GM19240 (cell line): ENCODE results near the gene ELOVL1.

Source experiments
- DNase-seq: peaks from one replicate; pipeline ENCODE4 v3.0.0; 2011; ENCODE audit warnings: low spot score; ENCODE audit not compliant: insufficient read length

The ELOVL1 gene

DNA sequence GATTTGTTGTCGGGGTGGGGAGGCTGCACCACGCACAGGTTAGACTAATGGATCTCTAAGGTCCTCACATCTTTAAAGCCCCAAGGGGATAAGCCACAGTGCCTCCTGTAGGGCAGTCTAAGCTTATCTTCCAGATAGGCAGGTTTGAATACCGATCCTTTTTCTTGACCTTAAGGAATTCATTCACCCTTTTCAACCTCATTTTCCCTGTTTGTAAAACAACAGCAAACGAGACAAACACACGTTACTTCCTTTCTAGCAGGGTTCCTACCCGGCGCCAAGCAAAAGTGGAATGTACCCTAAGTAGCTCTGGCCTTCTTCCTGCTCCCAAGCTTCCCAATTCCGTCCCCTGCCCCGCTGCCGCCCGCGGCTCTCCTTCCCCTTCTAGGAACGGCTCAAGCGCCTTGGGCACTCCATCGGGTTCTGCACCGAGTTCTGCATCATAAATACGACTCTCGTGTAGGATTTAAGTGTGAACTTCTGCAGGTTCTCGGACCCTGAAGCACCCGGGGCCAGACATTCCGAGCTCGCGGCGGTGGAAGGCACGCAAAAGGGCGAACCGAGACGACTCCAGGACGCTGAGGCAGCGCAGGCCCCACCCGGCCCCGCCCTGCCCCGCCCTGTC, 9.6 kb downstream of the ELOVL1 start:
- no peak for DNase-seq

DNA sequence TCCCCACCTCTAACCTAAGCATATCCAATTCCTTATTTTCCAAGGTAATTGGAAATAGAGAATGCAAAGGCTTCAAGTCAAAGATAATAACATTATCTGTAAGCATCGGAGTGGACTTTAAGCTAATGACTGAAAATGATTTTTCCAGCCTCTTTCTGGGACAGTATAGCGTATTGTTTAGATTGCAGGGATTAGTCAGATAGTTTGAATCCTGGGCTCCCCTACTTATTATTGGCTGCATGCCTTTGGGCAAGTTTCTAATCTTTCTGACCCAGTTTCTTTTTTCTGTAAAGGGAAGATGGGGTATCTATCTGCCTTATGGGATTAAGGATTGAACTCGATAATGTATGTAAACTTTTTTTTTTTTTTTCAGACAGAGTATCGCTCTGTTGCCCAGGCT, 10.6 kb downstream of the ELOVL1 start:
- DNase-seq: no peak

DNA sequence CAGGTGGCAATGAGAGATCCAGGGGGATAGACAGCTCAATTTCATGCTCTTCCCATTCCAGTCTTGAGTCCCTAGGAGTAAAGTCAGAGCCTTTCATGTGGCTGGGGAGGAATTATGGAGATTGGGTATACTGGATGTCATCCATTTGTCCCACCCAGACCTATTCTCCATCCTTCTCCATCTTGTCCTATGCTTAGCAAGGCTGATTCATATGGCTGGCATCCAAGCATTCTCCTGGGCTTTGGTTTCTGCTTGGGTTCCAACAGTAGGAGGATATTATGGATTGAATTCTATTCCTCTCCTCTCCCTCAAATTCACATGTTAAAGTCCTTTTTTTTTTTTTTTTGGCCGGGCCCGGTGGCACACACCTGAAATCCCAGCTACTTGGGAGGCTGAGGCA, 12.9 kb downstream of the ELOVL1 start:
- no peak for DNase-seq

DNA sequence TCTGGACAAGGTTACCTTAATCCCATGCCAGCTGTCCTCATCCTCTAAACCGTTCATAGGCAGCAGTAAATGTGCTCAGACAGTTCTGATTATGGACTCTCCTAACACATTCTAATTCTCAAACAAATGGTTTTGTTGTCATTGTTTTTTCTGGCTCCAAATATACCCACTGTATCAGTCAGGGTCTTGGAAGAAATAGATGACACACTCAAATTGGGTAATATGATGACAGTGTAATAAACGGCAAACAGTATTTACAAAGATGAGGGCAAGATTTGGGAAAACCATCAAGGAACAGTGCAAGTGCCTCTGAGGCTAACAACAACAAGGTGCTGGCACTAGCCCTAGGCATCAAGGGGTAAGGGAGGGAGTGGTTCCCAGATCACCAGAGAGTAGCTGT, 13.3 kb downstream of the ELOVL1 start:
- no peak for DNase-seq

DNA sequence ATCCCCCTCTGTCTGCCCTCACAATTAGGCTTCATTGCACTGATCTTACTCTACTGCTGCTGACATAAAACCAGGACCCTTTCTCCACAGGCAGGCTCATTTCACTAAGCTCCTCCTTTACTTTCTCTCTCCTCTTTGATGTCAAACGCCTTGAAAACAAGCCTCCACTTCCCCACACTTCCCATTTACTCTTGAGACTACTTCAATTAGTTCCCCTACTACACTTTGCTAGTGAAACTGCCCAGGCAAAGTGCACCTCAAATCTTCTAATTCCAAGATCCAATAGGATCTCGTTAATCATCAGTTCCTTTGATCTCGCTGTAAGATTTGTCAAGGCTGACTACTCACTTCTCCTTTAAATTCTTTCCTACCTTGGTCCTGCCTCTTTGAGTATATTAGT, 14.9 kb downstream of the ELOVL1 start:
- no peak for DNase-seq

DNA sequence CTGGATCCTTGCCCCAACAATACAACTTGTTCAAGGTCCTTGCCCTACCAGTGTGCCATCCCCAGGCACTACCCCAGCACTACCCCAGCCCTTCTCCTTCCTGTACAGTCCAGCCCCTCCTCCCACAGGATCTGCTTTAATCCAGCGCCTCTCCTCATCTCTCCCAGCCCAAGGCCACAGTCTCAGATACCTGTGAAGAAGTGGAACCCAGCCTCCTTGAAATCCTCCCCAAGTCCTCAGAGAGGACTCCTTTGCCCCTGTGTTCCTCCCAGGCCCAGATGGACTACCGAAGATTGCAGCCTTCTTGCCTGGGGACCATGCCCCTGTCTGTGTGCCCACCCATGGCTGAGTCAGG, 15.5 kb downstream of the ELOVL1 start:
- DNase-seq: no peak

DNA sequence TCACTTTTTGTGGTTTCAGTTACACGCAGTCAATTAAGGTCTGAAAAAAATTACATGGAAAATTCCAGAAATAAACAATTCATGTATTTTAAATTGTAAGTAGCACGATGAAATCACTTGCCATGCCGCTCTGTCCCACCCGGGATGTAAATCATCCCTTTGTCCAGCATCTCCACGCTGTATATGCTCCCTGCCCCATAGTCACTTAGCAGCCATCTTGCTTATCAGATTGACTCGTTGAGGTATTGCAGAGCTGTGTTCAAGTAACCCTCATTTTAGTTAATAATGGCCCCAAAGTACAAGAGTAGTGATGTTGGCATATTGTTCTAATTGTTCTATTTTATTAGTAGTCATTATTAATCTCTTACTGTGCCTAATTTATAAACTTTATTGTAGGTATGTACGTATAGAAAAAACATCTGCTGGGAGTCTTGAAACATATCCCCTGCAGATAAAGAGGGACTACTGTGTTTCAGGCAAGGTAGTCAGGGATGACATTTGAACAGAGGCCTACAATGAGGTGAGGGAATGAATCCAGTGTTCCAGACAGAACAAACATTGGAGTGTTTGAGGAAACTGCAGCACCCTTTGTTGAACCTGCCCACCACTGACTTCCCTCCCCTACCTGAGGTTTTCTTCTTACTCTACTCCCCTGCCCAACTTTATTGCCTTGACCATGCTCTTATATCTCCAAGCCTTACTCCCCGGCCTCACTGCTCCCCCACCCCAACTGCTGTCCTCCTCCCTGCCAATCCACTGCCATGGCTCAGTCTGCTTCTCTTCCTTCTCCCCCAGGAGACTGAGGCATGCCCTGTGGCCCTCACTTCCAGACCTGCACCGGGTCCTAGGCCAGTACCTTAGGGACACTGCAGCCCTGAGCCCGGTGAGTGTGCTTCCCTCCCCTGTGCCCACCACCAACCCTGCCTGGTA, 16.1 kb downstream of the ELOVL1 start:
- no peak for DNase-seq

DNA sequence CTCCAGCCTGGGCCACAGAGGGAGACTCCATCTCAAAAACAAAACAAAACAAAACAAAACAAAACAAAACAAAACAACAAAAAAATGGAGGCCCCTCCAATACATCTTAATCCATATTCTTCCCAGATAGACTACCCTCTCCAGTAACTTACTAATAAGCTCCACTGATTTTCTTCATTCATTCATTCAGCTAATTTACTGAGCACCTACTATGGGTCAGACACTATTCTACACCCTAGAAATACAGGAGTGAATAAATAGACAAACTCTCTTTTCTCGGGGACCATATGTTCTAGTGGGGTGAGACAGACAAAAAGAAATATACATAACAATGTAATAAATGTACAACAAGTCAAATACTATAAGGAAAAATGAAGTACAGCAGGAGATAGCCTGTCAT, 16.8 kb downstream of the ELOVL1 start:
- DNase-seq: no peak

DNA sequence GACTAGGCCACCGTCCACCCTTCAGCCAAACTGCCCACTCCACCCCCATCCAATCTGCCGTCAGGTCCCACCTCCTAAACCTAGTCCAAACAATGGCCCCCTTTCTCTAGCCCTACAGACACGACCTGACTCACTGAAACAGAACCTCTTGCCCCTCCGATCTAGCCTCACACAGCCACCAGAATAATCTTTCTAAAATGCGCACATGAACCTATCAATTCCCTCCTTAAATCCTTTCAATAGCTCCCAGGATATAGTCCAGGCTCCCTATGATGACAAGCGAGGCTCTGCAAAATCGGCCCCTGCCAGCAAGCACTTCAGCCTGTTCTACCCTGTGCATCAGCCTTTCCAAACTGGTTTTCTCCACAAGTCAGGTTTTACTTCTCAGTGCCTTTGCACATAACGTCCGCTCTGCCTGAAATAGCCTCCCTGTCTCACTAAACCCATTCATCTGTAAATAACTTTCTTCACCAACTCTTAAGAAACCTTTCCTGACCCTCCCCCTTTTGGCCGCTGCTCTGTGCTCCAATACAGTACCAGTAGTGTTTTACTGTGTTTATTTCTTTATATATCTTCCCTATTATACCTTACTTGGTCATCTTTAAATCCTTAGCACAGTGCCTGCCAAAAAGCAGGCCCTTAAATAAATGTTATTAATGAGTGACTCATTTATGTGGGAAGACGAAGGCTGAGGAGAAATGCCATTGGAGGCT, 18.1 kb downstream of the ELOVL1 start:
- no peak for DNase-seq

DNA sequence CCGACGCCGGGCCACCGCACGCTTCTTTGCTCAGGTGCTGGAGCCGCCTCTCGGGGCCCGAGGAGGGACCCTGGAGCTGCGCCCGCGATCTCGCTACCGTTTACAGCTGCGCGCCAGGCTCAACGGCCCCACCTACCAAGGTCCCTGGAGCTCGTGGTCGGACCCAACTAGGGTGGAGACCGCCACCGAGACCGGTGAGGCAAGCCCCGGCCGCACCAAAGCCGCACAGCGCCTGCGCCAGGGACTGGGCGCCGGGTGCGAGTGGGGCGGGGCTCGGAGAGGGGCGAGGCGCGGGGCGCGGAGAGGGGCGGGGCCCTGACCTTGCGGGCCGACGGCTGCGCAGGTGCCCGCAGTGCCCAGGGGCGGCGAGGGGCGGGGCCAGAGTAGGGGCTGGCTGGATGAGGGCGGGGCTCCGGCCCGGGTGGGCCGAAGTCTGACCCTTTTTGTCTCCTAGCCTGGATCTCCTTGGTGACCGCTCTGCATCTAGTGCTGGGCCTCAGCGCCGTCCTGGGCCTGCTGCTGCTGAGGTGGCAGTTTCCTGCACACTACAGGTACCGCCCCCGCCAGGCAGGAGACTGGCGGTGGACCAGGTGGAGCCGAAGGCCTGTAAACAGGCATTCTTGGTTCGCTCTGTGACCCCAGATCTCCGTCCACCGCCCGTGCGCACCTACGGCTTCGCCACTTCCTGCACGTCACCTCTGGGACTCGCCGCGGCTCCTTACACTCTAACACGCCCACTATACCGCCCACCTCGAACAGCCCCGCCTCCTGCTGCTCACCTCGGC, 18.8 kb downstream of the ELOVL1 start:
- DNase-seq: no peak

DNA sequence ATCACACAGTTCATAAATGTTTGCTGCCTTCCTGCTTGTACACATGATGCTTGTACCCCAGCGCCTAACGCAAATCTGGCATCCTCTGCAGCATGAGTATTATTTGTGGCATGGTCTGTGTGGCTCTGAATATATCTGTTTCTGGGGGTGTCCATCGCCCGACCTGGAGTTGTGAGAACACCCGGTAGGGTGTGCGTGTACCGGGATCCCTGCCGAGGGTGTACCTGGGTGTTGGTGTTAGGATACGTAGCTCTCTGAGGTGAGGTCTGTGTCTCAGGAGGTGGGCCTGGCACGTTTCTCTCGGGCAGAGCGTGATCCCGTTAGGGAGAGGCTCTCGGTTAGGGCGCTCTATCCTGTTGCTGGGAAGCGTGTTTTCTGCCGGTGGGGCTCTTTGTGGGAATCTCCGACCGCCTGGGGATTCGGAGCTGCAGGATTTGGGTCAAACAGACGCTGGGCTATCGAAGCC, 19.4 kb downstream of the ELOVL1 start:
- no peak for DNase-seq

DNA sequence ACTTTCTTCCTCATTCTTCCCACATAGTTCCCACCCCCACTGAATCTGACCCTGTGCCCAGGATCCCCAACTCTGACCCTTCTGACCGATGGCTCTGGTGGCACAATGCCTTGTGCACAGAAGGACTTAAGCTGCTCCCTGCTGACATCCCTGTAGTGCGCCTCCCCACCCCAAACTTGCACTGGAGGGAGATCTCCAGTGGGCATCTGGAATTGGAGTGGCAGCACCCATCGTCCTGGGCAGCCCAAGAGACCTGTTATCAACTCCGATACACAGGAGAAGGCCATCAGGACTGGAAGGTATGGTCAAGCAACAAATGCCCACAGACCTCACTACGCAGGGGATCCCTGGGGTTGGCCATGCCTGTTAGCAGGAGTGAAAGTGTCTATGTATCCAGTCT, 21.2 kb downstream of the ELOVL1 start:
- DNase-seq: no peak

DNA sequence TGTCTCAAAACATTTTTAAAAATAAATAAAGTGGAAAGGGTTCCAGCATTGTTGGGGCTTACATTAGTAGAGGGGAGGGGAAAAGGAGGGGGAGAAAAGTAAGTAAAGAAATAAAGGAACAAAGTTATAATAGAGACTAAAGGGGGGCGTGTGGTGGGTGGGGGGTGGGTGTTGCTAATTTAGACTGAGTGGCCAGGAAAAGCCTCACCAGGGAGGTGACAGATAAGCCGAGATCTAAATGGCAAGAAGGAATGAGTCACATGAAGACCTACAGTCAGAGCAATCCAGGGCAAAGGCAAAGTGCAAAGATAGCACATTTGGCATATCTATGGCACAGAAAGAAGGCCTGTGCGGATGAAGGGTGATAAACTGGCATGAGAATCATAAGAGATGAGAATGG, 22.7 kb downstream of the ELOVL1 start:
- no peak for DNase-seq

DNA sequence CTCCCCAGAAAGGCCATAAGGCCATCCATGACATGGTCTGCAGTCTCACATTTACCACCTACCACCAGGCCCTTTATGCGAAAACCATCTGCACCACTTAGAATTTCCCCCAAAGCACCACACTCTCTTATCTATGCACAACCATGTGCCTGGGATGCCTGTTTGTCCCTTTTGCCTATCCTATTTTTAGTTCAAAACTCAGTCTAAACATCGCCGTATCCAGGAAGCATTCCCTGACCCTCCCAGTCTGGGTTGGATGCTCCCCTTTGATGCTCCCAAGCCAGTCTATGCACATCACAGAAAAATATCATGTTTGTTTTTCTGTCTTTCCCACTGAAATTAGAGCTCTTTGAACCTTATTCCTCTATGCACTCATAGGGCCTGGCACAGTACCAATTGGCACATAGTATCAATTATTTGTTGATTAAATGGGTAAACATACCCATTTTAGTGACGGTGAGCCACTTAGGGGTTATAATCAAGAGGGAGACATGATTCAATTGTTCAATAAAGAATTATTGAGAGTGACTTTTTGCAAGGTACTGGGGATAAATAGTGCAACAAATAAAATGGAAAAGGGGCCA, 23.5 kb downstream of the ELOVL1 start:
- no peak for DNase-seq

DNA sequence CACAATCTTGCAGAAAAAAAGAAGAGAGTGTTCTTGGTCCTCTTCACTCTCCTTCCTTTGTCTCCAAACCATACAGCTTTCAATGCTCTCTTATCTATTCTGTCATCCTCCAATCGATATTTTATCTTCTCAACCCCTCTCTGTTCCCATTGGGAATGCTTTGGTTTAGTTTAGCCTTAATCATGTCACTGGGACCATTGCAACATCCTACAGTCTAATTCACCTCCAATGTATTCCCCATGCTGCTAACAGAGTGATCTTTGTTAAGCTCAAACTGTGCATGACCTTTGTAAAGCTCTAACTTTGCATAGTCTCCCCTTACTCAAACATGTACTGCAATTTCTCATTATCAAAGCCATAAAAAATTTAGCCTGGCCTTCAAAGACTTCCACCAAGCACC, 27.3 kb downstream of the ELOVL1 start:
- DNase-seq: no peak

DNA sequence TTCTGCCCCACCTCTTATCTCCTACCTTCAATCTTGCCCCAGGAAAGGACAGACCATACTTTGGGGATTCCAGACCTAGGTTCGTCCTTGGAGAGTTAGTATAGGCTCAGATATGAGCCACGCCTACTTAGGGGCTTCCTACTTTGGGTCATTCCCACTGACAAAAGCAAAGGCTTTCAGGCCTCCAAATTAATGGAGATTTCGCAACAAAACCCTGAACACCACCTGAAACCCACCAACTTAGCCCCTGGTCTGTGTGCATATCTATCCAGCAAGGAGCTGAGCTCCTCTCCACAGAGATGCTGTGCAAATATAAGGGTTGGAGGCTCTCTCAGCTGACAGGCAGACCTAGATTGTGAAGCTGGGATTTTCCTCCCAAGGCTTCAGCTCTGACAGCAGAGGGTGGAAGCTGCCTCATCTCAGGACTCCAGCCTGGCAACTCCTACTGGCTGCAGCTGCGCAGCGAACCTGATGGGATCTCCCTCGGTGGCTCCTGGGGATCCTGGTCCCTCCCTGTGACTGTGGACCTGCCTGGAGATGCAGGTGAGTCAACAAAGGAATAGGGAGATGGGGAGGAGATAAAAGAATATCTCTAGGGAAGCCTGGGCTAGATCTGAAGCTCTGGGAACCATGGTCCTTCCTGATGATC, 28.1 kb downstream of the ELOVL1 start:
- DNase-seq: no peak

DNA sequence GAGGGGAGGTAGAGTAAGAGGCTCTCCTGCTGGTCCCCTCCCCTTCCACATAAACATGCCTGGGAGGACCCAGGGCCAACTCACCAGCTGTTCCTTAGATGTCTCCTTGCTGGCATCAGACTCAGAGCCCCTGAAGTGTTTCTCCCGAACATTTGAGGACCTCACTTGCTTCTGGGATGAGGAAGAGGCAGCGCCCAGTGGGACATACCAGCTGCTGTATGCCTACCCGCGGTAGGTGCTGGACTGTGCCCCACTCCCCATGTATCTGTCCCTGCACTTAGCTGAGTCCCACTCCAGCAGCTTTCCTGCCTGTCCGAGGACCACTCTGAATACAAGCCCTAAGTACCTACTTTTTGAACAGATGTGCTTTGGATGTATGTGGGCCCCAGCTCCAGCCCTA, 29.8 kb downstream of the ELOVL1 start:
- no peak for DNase-seq

DNA sequence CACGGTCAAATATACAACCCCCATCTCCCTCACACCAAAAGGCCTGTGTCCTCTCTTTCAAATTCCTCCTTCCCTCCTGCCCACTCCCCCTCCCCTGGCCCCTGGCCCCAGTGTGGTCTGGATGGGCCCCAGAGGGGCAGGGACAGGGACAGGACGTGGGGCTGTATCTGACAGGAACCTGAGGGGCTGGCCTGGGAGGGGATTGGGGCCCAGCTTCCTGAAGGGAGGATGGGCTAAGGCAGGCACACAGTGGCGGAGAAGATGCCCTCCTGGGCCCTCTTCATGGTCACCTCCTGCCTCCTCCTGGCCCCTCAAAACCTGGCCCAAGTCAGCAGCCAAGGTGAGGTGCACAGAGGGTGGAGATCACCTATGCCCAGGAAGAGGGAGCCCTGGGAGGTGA, 30.2 kb downstream of the ELOVL1 start, which contains the start of gene MPL:
Gene MPL (plus strand): TSS at position 231 of the 400 bp plus-strand sequence. CDS start 31 bp downstream, at position 262.
- no peak for DNase-seq

DNA sequence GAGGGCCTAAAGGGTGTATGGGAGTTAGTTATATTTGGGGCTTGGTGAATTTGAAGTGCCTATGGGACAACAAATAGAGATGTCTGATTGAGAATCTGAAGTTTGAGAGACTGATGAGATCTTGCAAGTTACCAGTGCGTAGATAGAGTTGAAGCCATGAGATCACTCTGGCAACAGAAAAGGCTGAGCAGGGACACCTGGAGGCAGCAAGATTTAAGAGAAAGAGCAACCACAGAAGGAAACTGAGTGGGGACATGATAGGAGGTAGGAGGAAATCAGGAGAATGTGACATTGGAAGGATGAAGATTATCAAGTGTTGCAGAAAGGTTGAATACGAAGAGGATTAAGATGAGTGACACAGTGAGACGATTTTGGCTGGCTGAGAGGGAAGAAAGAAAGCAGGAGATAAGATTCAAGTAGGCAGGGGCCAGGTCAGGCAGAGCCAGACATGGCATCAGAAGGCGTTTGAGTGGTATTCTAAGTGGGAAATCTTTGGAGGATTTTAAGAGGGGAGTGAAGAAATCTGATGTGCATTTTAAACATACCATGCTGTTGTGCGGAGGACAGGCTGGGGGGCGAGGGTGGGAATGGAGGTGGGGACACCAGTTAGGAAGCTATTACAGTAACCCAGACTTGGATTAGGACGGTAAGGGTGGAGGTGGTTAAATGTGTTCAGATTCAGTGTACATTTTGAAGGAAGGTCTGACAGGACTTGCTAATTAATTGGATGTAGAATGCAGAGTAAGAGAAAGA, 33.2 kb downstream of the ELOVL1 start:
- no peak for DNase-seq

DNA sequence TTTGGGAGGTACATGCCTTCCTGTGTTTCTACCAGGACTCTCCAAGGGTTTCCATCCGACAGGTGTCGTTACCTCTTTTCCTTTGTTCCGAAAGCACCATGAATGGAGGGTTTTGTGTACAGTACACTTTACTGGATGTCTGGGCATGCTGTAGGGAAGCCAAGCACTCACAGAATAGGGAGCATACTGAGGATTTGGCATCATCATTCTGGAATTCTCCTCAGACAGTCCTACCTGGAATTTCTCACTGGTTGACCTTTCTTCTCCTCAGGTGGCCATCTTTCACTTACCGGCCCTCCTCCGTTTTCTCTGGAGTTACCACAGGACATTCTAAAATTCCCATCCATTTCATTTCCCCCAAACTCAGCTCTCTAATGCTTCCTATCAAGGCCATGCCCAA, 36.1 kb downstream of the ELOVL1 start:
- DNase-seq: no peak
